ENCODE measurements around the gene WRAP73. TPM values are rescaled to one million over a fixed set of nuclear protein-coding genes. Genes with fewer than 3 reads are reported as not detected.

Gene WRAP73
- total and polyA plus RNA-seq, 9 of the 15 experiments (the other 6 are each of a cell fraction or from before 2014, with no cell fraction given): 4.3 to 51.8 (median 30.1) TPM

DNA sequence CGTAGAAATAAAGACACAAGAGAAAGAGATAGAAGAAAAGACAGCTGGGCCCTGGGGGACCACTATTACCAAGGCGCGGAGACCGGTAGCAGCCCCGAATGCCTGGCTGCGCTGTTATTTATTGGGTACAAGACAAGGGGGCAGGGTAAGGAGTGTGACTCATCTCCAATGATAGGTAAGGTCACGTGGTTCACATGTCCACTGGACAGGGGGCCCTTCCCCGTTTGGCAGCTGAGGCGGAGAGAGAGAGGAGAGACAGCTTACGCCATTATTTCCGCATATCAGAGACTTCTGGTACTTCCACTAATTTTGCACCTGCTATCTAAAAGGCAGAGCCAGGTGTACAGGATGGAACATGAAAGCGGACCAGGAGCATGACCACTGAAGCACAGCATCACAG is 29.2 kb downstream of the WRAP73 start:
- H3K9me1 ChIP-seq (ENCODE audit: control insufficient read depth, insufficient read depth, low read length): no peaks in the 10 kb centered on the region
- CTCF ChIA-PET (ENCODE audit: low intra/inter-chr PET ratio): interaction anchor here (1.1 to 1.9 kb wide), 3 partner anchors 54 to 168 kb away, joined by 3 to 6 read pairs (median 3); no protein-coding TSS in a partner anchor
- BruUV-seq (replicated peaks): no TSS peak
- no peak for TF ChIP-seq KAT8 (IDR thresholded peaks at IDR 0.05; ENCODE audit: low read depth)
- no peak for TF ChIP-seq RBM14 (IDR thresholded peaks at IDR 0.05; ENCODE audit: borderline replicate concordance, insufficient read depth, low read depth, low read length)
- TF ChIP-seq SNIP1 (IDR thresholded peaks at IDR 0.05; ENCODE audit: low read depth): no peak
- TF ChIP-seq, protein P1, sequence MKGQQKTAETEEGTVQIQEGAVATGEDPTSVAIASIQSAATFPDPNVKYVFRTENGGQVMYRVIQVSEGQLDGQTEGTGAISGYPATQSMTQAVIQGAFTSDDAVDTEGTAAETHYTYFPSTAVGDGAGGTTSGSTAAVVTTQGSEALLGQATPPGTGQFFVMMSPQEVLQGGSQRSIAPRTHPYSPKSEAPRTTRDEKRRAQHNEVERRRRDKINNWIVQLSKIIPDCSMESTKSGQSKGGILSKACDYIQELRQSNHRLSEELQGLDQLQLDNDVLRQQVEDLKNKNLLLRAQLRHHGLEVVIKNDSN (CRISPR knock-in tag; IDR thresholded peaks at IDR 0.05): peak; percentile 48; the same call in 1 of the 2 replicates
- no peak for TF ChIP-seq HSF4 (CRISPR knock-in tag; IDR thresholded peaks at IDR 0.05; ENCODE audit: borderline replicate concordance)
- TF ChIP-seq FOXM1 (IDR thresholded peaks at IDR 0.05; ENCODE audit: low read depth): no peak
- no peak for TF ChIP-seq FOXM1 (CRISPR knock-in tag; IDR thresholded peaks at IDR 0.05; ENCODE audit: low read depth)
- TF ChIP-seq MEF2D (tag; conservative IDR thresholded peaks at IDR 0.05; ENCODE audit: low read depth): no peak
- no peak for TF ChIP-seq KAT7 (CRISPR knock-in tag; IDR thresholded peaks at IDR 0.05; ENCODE audit: borderline replicate concordance)
- TF ChIP-seq XRCC4 (IDR thresholded peaks at IDR 0.05; ENCODE audit: extremely low read depth, insufficient read depth, insufficient read length): no peak
- TF ChIP-seq RAD51 (IDR thresholded peaks at IDR 0.05; ENCODE audit: borderline replicate concordance, low read depth): peak; percentile 79
- no peak for TF ChIP-seq JUNB (CRISPR knock-in tag; conservative IDR thresholded peaks at IDR 0.05)
- TF ChIP-seq, protein P2, sequence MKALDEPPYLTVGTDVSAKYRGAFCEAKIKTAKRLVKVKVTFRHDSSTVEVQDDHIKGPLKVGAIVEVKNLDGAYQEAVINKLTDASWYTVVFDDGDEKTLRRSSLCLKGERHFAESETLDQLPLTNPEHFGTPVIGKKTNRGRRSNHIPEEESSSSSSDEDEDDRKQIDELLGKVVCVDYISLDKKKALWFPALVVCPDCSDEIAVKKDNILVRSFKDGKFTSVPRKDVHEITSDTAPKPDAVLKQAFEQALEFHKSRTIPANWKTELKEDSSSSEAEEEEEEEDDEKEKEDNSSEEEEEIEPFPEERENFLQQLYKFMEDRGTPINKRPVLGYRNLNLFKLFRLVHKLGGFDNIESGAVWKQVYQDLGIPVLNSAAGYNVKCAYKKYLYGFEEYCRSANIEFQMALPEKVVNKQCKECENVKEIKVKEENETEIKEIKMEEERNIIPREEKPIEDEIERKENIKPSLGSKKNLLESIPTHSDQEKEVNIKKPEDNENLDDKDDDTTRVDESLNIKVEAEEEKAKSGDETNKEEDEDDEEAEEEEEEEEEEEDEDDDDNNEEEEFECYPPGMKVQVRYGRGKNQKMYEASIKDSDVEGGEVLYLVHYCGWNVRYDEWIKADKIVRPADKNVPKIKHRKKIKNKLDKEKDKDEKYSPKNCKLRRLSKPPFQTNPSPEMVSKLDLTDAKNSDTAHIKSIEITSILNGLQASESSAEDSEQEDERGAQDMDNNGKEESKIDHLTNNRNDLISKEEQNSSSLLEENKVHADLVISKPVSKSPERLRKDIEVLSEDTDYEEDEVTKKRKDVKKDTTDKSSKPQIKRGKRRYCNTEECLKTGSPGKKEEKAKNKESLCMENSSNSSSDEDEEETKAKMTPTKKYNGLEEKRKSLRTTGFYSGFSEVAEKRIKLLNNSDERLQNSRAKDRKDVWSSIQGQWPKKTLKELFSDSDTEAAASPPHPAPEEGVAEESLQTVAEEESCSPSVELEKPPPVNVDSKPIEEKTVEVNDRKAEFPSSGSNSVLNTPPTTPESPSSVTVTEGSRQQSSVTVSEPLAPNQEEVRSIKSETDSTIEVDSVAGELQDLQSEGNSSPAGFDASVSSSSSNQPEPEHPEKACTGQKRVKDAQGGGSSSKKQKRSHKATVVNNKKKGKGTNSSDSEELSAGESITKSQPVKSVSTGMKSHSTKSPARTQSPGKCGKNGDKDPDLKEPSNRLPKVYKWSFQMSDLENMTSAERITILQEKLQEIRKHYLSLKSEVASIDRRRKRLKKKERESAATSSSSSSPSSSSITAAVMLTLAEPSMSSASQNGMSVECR (CRISPR knock-in tag; IDR thresholded peaks at IDR 0.05): no peak
- TF ChIP-seq, protein P3, sequence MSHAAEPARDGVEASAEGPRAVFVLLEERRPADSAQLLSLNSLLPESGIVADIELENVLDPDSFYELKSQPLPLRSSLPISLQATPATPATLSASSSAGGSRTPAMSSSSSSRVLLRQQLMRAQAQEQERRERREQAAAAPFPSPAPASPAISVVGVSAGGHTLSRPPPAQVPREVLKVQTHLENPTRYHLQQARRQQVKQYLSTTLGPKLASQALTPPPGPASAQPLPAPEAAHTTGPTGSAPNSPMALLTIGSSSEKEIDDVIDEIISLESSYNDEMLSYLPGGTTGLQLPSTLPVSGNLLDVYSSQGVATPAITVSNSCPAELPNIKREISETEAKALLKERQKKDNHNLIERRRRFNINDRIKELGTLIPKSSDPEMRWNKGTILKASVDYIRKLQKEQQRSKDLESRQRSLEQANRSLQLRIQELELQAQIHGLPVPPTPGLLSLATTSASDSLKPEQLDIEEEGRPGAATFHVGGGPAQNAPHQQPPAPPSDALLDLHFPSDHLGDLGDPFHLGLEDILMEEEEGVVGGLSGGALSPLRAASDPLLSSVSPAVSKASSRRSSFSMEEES (CRISPR knock-in tag; IDR thresholded peaks at IDR 0.05): peak; percentile 79

More for the DNA sequence above, 29.2 kb downstream of the WRAP73 start:
- H3K27me3 ChIP-seq (ENCODE audit: control insufficient read depth in 2 of 2, insufficient read depth in 2 of 2, low read length in 2 of 2): peaks cover 22 to 52% of the 10 kb centered on the region in 2 experiments; a peak in 4 of 5 replicates
- H3K36me3 ChIP-seq (ENCODE audit: control insufficient read depth, insufficient read depth, low read length): no peaks in the 10 kb centered on the region
- H4K20me1 ChIP-seq (replicated peaks; ENCODE audit: control insufficient read depth, insufficient read depth, low read length): peaks cover 16% of the 10 kb centered on the region; the same call in 1 of the 2 replicates
- no peaks in the 10 kb centered on the region for H3K9me3 ChIP-seq (replicated peaks; ENCODE audit: control insufficient read depth, insufficient read depth, low read depth, low read length)
- H3K9ac ChIP-seq (ENCODE audit: insufficient read depth in 1 of 2, low read depth in 2 of 2, low read length in 2 of 2): no peak overlapping the region
- in situ Hi-C loops (cut with MboI) (loop anchor here (5.0 kb wide), 1 partner anchor 178 kb away; no protein-coding TSS in a partner anchor), intact Hi-C loops (cut with micrococcal nuclease) (no loop called here)
- H3K4me1 ChIP-seq (replicated peaks in 1 of 2; ENCODE audit: control insufficient read depth in 2 of 2, insufficient read depth in 2 of 2, low read length in 2 of 2): peaks cover 6 to 31% of the 10 kb centered on the region in 2 experiments; a peak in 4 of 5 replicates
- H3K27ac ChIP-seq (ENCODE audit: extremely low read depth, low read depth, low read length): no peak overlapping the region
- H2AFZ ChIP-seq (ENCODE audit: low read depth, low read length): no peak overlapping the region; the same call in 1 of the 2 replicates
- H3K4me2 ChIP-seq (ENCODE audit: insufficient read depth, low read length): no peak overlapping the region
- no peak overlapping the region for H3K4me3 ChIP-seq
- POLR2A ChIA-PET: interaction anchor here (0.7 to 1.2 kb wide), 2 partner anchors 42 to 65 kb away, joined by 3 read pairs; no protein-coding TSS in a partner anchor
- no peaks in the 10 kb centered on the region for H3K79me2 ChIP-seq (ENCODE audit: control insufficient read depth, insufficient read depth, low read length)
- ATAC-seq: no peak
- WGBS (ENCODE audit: insufficient coverage, low coverage, missing lambda C conversion rate): 34% methylated on average over 12 of the region's 12 CpGs
- no peak for FAIRE-seq
- DNase-seq (ENCODE audit: extremely low read depth in 1 of 4, low spot score in 3 of 4): no peak
